SH-SY5Y (cell line): ENCODE measurements around the gene CELSR1.

Experiments
- GATA2 ChIP-seq: IDR thresholded peaks from 2 replicates; pipeline ENCODE4 v1.6.1; 2011; ENCODE audit warnings: mild to moderate bottlenecking, low read depth, low read length
- GATA3 ChIP-seq: IDR thresholded peaks from 2 replicates; pipeline ENCODE4 v1.6.1; 2011; ENCODE audit warnings: low read depth, mild to moderate bottlenecking, low read length, moderate library complexity

DNA sequence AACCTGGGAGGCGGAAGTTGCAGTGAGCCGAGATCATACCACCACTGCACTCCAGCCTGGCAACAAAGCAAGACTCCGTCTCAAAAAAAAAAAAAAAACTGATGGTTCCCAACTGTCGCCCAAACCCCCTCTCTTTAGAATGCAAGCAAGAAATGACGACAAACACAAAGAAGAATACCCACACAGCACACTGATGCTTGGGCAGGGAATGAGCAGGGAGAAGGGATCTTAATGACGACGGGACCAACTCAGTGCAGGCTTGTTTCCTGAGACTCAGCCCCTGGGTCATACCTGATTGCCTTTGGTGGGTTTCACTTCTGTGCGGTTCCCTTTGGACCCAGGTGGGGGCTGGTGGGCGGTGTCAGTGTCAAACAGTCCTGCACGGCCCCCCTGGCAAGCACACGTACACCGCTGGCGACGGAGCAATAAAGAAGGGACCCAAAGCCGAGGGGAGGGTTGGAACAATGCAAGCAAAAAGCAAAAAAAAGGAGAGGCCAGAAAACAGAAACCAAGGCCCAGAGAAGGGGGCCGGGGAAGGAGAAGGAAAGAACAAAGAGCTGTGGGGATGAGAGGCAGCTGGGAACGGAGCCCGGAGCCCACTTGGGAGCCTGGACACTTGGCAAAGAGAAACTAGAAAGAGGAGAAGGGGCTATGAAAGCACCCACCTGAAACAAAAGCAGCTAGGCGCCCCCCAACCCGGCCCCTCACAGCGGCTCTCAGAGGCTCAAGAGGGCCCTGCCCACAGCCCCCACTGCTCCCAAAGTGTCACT, 99.6 kb downstream of the CELSR1 start:
- TF ChIP-seq GATA2 (no peak), GATA3 (no peak)
